Motor neuron (in vitro differentiated cells): ENCODE measurements around the gene NUCB2. TPM values are rescaled to one million over a fixed set of nuclear protein-coding genes. Genes with fewer than 3 reads are reported as not detected.

Source experiments
- ATAC-seq, 8 experiments: fragments of 200-7000 bp; cut with Tn5 transposase; replicated peaks in 6 of 8; 2 replicates each; pipeline ENCODE4 v1.8.0; 2021; ENCODE audit warnings: mild to moderate bottlenecking in 8 of 8, moderate library complexity in 8 of 8
- H3K27ac ChIP-seq, 2 donors: fragments of 250-450 bp; sonication (Bioruptor Pico); 2 replicates each; pipeline ENCODE4 v1.9.0; 2021; ENCODE audit warnings: antibody characterized with exemption in 2 of 2, mild to moderate bottlenecking in 2 of 2, moderate library complexity in 1 of 2
- H3K4me1 ChIP-seq, 2 donors: fragments of 250-450 bp; sonication (Bioruptor Pico); replicated peaks in 1 of 2; 2 replicates each; pipeline ENCODE4 v1.6.1; 2021; ENCODE audit warnings: antibody characterized with exemption in 2 of 2, mild to moderate bottlenecking in 2 of 2, moderate library complexity in 1 of 2
- H3K4me3 ChIP-seq, 5 donors: fragments of 250-450 bp; sonication (Bioruptor Pico); 2 replicates each; pipeline ENCODE4 v1.9.0; 2021; ENCODE audit warnings: antibody characterized with exemption in 5 of 5, mild to moderate bottlenecking in 5 of 5, moderate library complexity in 4 of 5
- WGBS, 10 experiments: fragments of 450-650 bp; shearing (Covaris generic); methylation state at CpG; one replicate each; pipeline ENCODE4 v1.0.0; 2022; 5-methylcytosine and 5-hydroxymethylcytosine counted together
- in situ Hi-C, 9 experiments: fragments of 400-800 bp; cut with MboI; loops; one replicate each; pipeline ENCODE4 v1.15.0; 2021; ENCODE audit warnings: low sequenced_read_pairs in 9 of 9, low pct_unique_long_range_greater_than_20kb in 2 of 9; ENCODE audit not compliant: unreplicated experiment in 9 of 9
- total RNA-seq, 8 experiments: library from RNA; unstranded; fragments of 300-600 nt; gene quantifications; 2 replicates each; pipeline versions ENCODE4 v1.2.3 to v1.2.4, GENCODE V29; 2022

Gene NUCB2
- total RNA-seq, 8 experiments from 2014 or later, result 26.8 to 151 (median 79.9) TPM

DNA sequence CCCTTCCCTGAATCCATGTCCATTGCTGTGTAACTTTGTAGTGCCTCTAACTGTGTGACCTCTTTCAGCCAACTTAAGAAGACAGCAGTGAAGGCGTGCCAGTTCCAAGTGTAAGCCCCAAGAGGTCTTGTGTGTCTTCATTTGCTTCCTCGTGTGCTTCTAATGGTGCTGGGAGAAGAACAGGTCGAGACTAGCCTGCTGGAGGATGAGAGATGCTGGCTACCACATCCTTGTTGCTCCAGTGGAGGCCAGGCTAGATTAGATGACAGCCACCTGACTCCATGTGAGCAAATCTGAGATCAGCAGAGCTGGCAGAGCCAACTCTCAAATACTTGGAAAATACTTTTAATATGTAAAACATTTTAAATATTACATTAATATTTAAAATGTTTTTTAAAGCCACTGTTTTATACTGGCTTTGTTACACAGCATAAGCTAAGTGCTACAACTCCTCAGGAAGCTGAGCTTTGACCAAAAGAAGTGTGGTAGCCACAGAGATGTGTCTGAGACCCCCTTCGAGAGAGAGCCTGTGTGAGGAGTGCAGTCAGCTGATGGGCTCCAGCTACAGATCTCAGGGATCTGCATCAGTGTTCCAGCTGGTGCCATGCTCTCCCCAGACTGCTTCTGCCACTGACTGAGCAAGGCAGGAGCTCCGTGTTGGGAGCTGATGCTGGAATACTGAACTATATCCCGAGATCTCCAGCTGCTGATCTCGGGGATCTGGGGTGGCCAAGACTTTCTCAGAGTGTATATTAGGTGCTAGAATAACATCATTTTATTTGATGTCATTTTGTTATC lies 103.0 kb downstream of the NUCB2 start:
- Histone ChIP-seq H3K27ac (no peak overlapping the region), H3K4me1 (no peaks in the 10 kb centered on the region), H3K4me3 (no peak overlapping the region)
- WGBS, 10 experiments, result 73 to 100% (median 91%) methylated on average over 1 to 5 of the region's 7 CpGs; no CpG with 5 or more reads in 2 of the 10 experiments
- in situ Hi-C loops, result loop anchor here in 8 of 9 experiments (10.0 to 25.0 kb wide), 4 partner anchors 108 to 608 kb away; partner anchors contain the start of gene ABCC8 (in 2 of the 8)
- no peak for ATAC-seq

DNA sequence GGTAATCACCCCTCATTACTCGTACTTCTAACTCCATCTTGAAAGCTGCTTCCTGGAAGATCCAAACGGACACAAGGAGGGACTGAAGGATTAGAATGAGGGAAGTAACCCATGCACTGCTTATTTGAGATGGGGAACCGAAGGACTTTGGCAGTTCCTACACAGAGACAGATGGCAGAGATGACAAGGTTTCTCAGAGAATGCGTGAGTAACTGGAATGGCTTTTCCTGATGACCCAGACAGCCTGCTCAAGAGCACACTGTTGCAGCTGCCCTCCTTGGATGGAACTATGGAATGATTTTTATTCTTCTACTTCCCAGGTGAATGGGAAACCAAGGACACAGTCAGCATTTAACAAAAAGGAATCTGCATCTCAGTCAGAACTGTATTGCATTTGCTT lies 104.6 kb downstream of the NUCB2 start:
- Histone ChIP-seq H3K4me1 (no peaks in the 10 kb centered on the region), H3K27ac (no peak overlapping the region), H3K4me3 (no peak overlapping the region)
- no peak for ATAC-seq
- in situ Hi-C loops, result loop anchor here in 8 of 9 experiments (10.0 to 25.0 kb wide), 4 partner anchors 106 to 606 kb away; partner anchors contain the start of gene ABCC8 (in 2 of the 8)
- WGBS, 10 experiments, result 47 to 100% (median 70%) methylated on average over 1 to 3 of the region's 4 CpGs; no CpG with 5 or more reads in 1 of the 10 experiments

Other genes with a start within 250 kb of the NUCB2 start
- gene RPS13, start 199.1 kb upstream of the NUCB2 start, total RNA-seq, result 1,000 to 10,000 TPM in 7 of 8 experiments, 100 to 1,000 TPM in 1; 899 to 2,683 (median 1,773) TPM
- gene PIK3C2A, start 68.8 kb upstream of the NUCB2 start, total RNA-seq, result 10 to 100 TPM; 25.0 to 68.5 (median 35.1) TPM
- gene NCR3LG1, start 75.1 kb downstream of the NUCB2 start, total RNA-seq, result 10 to 100 TPM in 5 of 8 experiments, 1 to 10 TPM in 3; 5.6 to 41.7 (median 11.1) TPM
- 1 to 10 TPM in 5 of 8 experiments, under 1 TPM in 2, not detected in 1; 0.15 to 4.1 (median 2.1) TPM for gene KCNJ11, start 111.9 kb downstream of the NUCB2 start, total RNA-seq
- 10 to 100 TPM in 1 of 8 experiments, 1 to 10 TPM in 5, under 1 TPM in 2; 0.18 to 11.8 (median 3.8) TPM for gene ABCC8, start 200.1 kb downstream of the NUCB2 start, total RNA-seq